ENCODE measurements around the gene MEX3C. TPM values are rescaled to one million over a fixed set of nuclear protein-coding genes. Genes with fewer than 3 reads are reported as not detected.
A peak's percentile ranks its signal among the peaks of the same experiment; 100 is the strongest.

MEX3C gene
- total RNA-seq, result 24.8 TPM
- long read RNA-seq, transcript MEX3C-201 (2 exons, 3,781 nt), result major isoform, 19 of 23 reads
- long read RNA-seq, partial matches to known transcripts, result 2 of 23 reads
- long read RNA-seq, other reads (novel, unspliced or antisense), result 1 of 23 reads

- H3K27ac ChIP-seq, result peak within 1 kb of the TSS; percentile 92
- peak; percentile 94 for ATAC-seq
- intact Hi-C loops (cut with DNase I), result no loop called here
- H3K9me3 ChIP-seq, result no peaks in the 10 kb centered on the region
- no peaks in the 10 kb centered on the region for H3K36me3 ChIP-seq
- peak; percentile 99 for DNase-seq
- no peaks in the 10 kb centered on the region for H3K27me3 ChIP-seq
- peaks cover 24% of the 10 kb centered on the region for H3K4me1 ChIP-seq
- peak within 1 kb of the TSS; percentile 90 for H3K4me3 ChIP-seq
- TF ChIP-seq, protein P1, sequence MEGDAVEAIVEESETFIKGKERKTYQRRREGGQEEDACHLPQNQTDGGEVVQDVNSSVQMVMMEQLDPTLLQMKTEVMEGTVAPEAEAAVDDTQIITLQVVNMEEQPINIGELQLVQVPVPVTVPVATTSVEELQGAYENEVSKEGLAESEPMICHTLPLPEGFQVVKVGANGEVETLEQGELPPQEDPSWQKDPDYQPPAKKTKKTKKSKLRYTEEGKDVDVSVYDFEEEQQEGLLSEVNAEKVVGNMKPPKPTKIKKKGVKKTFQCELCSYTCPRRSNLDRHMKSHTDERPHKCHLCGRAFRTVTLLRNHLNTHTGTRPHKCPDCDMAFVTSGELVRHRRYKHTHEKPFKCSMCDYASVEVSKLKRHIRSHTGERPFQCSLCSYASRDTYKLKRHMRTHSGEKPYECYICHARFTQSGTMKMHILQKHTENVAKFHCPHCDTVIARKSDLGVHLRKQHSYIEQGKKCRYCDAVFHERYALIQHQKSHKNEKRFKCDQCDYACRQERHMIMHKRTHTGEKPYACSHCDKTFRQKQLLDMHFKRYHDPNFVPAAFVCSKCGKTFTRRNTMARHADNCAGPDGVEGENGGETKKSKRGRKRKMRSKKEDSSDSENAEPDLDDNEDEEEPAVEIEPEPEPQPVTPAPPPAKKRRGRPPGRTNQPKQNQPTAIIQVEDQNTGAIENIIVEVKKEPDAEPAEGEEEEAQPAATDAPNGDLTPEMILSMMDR (IDR thresholded peaks at IDR 0.05), result peak; percentile 49
Measured at GRCh38 chr18:51197661-51198424, at the start of gene MEX3C. TSS of gene MEX3C (minus strand) at chr18:51197681. CDS start at chr18:51197320, 361 bp downstream.

GRCh38 chr18:51241226-51241625 lies 43.7 kb upstream of the MEX3C start:
- intact Hi-C loops (cut with DNase I), result no loop called here
- Histone ChIP-seq H3K4me3 (no peak overlapping the region), H3K9me3 (no peaks in the 10 kb centered on the region), H3K4me1 (no peaks in the 10 kb centered on the region), H3K27ac (no peak overlapping the region), H3K27me3 (no peaks in the 10 kb centered on the region), H3K36me3 (no peaks in the 10 kb centered on the region)
- no peak for ATAC-seq
- TF ChIP-seq, protein P1 (IDR thresholded peaks at IDR 0.05), result no peak
- no peak for DNase-seq

- ATAC-seq (peak; percentile 50), DNase-seq (no peak)
- Histone ChIP-seq H3K36me3 (no peaks in the 10 kb centered on the region), H3K27me3 (peaks cover 14% of the 10 kb centered on the region), H3K27ac (no peak overlapping the region), H3K4me1 (no peaks in the 10 kb centered on the region), H3K9me3 (no peaks in the 10 kb centered on the region), H3K4me3 (no peak overlapping the region)
- intact Hi-C loops (cut with DNase I), result no loop called here
- TF ChIP-seq, protein P1 (IDR thresholded peaks at IDR 0.05), result no peak
Measured at GRCh38 chr18:51236225-51236624, 38.7 kb upstream of the MEX3C start.

DNA sequence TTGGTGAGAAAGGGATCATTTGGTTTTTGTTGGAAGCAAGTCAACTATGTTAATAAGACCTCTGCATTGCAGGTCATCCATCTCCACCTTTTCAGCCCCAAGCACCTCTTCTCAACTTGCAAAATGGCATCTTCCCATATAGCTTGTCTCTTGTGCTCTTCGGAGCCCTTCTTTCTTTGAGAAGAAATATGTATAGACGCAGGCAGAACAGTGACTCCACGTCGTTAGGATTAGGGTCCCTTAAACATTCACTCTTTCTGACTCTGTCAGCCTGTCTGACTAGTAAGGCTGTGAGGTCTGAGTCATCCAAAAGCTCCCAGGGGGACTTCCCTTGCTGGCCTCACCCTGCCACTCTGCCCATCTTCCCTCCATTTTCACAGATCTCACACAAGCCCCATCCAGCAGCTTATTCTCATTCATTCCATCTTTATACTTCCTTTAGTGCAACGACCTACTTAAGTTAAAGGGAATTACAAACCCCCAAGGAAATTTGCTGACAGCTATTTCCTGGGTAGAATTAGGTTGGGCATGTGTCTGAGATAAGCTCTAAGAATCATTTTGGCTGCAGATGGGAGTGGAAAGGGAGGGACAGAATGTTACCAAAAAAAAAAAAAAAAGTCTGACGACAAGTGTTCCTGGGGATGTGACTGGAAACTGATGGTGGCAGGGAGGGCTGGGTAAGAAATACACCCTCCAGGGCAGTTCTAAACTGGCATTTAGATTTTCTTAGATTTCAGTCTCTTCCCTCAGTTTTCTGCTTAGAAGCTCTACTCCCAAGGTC lies 37.7 kb upstream of the MEX3C start:
- intact Hi-C loops (cut with DNase I), result no loop called here
- DNase-seq (no peak), ATAC-seq (no peak)
- H3K36me3 ChIP-seq, result no peaks in the 10 kb centered on the region
- H3K9me3 ChIP-seq, result no peaks in the 10 kb centered on the region
- peaks cover 19% of the 10 kb centered on the region for H3K27me3 ChIP-seq
- no peaks in the 10 kb centered on the region for H3K4me1 ChIP-seq
- no peak overlapping the region for H3K27ac ChIP-seq
- TF ChIP-seq, protein P1 (IDR thresholded peaks at IDR 0.05), result no peak
- no peak overlapping the region for H3K4me3 ChIP-seq

DNA sequence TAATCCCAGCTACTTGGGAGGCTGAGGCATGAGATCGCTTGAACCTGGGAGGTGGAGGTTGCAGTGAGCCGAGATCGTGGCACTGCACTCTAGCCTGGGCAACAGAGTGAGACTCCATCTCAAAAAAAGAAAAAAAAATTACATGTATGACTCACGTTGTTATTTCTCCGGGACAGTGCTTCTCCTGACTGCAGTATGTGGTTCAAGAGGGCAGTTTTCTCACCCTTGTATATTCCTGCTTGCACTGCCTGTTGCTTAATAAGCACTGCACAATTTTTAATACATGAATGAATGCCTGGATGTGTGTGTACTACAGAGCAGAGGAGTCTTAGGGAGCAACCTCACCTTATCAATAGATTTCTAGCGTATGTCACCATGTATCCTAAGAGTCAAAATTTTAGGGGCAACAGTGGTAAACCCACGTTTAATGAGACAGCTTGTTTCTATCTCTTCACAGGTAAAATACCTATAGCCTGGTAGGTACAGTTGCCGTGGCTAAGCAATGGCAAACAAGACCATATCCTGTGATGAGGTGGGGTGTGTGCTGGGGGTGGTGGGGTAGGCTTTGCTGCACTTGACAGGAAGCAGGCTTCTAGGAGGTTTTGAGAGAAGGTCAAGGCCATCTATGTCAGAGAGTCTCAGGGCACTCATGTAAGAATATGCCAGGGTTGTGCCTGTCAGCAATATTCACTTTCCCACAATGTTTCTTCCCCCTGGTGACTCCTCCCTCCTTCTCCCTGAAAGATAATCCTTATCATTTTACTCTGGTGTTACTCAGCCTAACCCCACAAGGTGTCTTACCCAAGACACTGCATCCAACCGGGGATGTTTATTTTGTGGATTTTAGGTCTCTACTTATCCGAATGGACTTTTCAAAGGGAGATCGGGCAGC lies 36.9 kb upstream of the MEX3C start:
- DNase-seq, result no peak
- H3K9me3 ChIP-seq, result no peaks in the 10 kb centered on the region
- no peak for ATAC-seq
- no peak overlapping the region for H3K27ac ChIP-seq
- no peak overlapping the region for H3K4me3 ChIP-seq
- no peaks in the 10 kb centered on the region for H3K4me1 ChIP-seq
- TF ChIP-seq, protein P1 (IDR thresholded peaks at IDR 0.05), result no peak
- H3K27me3 ChIP-seq, result peaks cover 22% of the 10 kb centered on the region
- intact Hi-C loops (cut with DNase I), result no loop called here
- no peaks in the 10 kb centered on the region for H3K36me3 ChIP-seq

Data from upper lobe of right lung (tissue), 1 donor.